NCI-H1436 treated with DMSO at 0.1 percent for 48 hours (cell line): ENCODE measurements around the gene OCA2.
A peak's percentile ranks its signal among the peaks of the same experiment; 100 is the strongest.
"Not testable (repeated sequence)": the region's sequence is repeated elsewhere in the genome, so short reads cannot be mapped to it uniquely, and the experiment has no call there.

Source experiments
- DNase-seq: peaks from one replicate; lab custom pipeline; 2025; lab: John Stamatoyannopoulos, UW

Gene OCA2

DNA sequence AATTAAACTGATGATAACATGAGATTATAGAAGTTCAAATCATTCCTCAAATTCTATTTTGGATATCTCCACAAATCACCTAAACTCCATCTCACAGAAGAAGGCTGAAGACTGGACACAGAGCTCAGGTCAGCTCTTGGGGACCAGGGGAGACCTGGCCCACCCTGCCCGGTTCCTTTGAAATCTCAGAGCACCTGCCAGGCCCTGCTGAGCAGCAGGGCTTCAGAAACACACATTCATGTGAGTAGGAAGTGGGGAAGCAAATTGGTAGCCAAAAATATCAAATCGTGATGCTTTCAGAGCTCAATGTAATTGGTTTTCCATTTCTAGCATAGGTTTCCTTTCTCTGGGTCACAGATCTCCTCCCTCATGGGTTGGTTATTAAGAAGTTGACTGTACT, 76.2 kb downstream of the OCA2 start:
- DNase-seq: no peak

DNA sequence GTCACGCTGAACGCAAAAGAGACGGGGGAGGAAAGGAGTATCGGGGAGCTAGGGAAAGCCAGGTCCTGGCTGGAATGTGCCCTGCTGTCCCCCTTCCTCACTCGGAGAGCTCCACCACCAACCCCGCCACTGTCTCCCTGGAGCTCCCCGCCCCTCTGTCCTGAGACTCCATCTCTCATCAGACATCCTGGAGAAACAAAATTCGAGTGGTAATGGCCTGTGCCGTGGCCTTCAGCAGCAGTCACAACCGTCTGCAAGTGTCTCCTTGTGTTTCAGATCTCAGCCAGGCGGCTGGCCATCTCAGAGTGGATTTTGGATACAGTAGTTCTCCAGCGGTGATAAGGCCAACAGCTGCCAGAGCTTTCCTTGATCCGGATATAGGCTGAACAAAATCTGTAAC, 76.9 kb downstream of the OCA2 start:
- no peak for DNase-seq

DNA sequence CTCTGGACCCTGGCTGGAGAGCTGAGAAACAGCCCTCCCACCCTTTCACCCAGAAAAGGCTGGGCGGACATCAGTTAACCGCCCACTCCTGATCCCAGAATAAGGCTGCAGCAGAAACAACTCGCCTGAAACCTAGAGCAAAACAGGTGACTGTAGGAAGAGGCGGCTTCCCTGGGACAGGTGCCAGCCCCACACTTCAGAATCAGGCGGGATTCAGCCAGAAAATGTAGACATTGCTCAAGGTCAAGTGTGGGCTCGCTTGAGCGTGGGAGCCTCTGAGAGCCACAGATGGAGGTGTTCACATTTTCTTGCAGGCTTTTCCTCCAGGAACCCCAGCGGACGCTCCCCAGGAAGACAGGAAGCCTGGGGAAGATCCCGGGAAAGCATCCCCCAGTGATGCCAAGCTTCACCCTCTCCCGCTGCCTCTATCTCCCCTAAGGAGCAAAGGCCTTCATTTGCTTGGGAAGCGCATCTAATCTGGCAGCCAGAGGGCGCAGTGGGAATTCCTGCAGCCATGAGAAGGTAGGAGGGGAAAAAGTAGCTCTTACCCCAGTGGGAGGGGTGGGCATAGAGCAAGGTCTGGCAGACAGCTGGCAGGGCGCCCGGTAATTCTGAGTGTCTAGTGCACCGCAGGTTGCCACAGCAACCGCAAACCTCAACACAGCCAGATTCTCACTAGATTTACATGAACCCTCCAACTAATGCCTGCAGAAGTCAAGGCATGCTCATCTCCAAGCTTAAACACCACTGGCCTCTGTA, 77.7 kb downstream of the OCA2 start:
- peak; percentile 4 for DNase-seq

DNA sequence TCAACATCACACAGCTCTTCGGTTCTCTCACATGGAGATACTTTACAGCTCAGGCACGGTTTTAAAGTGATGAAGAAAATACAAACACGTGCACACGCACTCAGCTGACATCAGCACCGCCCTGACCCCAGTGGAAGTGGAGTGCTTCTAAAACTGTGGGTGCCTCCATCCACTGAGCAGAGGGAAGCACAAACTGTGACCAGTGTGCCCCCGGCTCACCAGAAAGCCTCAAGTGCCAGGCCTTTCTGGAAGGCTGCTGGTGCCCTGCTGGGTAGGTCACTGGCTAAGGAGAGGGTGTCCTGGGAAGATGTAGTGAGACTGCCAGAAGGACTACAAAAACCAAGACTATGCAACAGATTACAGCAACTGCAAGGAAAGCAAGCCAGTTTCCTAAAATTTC, 78.5 kb downstream of the OCA2 start:
- DNase-seq: no peak

DNA sequence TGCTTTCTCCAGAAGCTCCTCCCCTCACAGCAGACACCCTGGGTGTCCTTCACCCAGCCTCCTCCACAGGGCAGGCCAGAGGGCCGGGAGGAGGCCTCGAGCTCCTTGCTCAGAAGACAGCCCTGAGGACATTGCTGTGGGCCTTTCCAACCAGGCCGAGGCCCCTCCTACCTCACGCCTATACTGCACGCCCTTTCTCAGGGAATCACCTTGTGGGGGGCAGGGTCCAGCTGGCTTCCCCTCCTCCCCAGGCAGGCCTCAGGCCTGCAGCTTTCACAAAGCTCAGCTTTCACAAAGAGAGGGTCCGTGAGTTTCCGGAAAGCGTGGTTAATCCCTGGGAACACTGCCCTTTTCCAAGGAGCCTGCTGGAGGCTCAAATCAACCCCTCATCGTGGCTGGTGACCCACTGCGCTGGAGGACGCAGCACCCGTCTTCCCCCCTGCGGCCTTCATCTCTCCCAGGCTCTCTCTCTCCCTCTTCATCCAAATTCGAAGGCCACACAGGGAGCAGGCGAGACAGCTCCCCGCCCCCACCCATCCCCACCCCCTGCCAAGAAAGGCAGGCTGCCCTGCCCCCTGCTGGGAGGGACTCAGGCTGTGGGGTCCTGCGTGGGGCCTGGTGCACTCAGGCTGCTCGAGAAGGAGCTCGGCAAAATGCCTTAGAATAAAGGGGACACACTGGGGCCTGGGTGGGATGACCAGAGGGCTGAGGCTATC, 79.4 kb downstream of the OCA2 start:
- no peak for DNase-seq

DNA sequence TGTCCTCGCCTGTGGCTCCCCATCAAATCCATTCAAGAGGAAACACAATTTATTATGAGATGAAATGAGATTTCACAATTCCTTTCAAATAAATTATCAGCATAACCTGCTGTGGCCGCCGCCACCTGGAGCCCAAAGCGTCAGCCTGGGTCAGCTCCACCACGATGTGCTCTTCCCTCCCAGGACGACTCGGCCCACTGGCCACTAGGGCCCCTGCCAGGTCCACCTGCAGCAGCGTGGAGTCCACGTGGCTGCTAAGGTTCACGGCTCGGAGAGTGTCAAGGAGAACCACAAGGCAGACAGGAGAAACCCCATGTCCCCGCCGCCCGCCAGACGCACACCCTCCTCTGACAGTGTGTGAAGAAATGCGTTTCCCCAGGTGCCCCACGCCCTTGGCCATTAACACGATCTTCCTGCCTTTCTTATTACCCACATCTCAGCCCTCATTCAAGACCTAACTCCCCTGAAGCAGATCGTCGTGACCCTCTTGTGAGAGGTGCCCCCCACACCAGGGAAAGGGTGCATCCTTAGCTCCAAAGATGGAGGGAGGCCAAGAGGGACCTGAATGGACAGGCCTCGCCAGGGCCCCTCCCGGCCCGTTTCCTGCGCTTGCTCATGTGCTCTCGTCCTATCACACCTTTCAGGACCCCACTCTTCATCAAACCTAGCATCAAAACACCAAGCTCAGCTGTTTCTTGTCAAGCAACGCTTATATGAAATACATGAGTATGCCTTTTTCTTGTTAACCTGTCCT, 80.6 kb downstream of the OCA2 start:
- DNase-seq: no peak

DNA sequence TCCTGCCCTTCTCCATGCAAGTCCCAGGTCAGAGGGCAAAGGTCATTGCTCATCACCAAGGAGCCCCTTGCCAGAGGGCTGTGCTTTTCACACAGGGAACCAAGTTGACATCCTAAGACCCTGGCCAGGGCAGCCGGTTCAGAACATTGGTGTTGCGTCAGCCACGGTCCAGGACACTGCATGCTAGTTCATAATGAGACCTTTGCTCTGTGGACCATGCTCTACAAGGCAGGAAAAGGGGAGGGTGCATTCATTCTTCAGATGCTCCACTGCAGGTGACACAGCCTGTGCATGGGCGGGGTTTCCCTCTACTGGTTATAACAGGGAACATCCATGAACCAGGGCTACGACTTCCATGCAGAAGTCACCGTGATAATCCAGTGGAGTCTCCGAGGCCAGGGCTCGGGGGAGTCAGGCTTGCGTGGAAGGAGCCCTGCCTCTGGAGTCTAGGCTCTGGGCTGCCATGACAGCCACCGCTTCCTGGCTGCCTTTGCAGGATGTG, 81.6 kb downstream of the OCA2 start:
- no peak for DNase-seq

DNA sequence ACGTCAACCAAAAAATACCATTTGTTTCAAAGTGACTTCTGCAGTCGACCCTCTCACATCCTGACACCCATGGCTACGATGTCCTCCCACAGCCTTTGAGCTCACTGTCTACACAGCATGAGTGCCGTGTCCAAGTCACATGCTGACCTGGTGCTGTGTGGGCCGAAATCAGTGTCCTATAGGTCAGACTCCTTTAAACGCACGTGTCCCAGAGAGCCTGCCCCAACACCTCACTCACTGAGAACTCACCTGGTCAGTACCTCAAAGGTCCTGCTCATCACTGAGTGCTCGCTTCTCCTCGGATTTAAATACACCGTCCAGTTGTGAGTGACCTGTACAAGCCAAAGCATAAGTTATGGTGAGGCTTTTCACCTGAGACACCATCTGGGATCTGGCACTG, 83.3 kb downstream of the OCA2 start:
- DNase-seq: no peak

DNA sequence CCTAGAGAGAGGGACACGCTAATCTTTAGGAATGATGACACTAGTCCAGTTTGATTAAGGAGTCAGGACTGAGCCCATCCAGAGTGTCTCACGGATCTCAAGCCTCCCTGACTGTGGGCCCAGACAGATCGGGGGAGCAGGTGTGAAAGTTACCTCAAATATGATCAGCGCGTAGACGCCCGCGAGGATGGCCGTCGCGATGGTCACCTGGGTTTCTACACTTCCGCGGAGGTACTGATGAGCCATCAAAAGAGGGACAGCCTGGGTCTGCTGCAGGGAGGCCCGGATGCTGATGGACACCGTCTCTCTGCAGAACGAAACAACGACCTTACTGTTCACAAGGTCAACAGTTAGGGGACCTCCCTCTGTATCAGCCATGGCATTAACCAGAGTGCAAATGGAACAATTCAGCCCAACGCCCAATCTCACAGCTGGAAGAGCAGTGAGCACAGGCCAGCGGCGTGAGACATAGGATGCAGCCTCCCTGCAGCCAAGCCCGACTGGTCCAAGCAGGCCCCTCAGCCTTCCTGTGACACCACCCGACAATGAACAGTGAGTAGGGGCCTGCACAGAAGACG, 84.4 kb downstream of the OCA2 start:
- no peak for DNase-seq

DNA sequence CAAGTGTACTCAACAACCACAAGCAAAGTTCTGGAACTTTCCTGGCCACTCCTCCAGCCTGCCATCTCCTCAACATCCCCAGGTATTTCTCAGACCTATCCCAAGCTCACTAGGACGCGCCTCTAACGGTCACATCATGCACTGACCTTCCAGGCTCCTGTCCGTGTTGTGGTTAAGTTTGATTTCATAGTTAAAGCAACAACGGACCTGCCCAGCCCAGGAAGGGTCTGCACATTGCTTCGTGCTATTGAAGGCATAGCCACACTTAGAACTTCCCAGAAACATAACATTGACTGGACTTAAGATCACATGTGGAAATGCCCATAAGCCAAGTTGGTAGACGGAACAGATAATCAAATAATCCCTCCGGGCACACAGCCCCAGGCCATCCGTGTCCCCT, 85.1 kb downstream of the OCA2 start:
- DNase-seq: no peak

DNA sequence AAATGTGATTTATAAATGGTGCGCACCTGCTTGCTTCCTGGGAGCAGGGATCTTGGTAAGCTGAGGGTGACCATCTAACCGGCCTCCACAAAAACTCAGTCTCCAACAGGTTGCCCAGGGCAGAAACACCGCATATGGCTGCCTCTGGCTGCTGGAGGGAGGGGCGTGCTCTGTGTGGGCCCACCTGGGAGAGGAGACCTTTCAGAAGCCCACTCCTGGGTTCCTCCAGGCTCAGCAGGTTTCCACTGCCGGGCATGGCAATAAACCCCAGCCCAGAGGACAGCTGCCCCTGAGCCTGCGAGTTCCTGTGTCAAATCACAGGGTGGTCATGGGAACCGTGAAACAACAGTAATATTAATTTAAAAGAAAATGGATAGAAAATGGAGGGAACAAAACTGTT, 85.6 kb downstream of the OCA2 start:
- DNase-seq: no peak

DNA sequence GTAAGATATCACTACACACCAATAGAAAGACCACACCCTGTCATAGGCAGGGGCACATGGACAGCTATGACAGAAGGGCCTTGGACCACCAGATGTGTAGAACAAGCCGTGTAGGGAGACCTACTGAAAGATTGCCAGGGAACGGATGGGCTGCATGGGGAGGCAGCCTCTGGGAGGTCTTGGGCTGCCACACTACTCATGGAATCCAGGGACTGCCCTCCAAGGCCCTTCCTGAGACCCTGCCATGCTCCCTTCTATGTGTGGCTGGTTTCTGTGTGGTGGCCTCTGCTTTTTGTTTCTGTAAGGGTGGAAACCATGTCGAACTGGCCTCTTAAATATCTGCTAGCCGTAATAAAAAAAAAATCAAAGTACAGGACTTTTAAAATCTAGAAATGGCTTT, 86.9 kb downstream of the OCA2 start:
- no peak for DNase-seq

DNA sequence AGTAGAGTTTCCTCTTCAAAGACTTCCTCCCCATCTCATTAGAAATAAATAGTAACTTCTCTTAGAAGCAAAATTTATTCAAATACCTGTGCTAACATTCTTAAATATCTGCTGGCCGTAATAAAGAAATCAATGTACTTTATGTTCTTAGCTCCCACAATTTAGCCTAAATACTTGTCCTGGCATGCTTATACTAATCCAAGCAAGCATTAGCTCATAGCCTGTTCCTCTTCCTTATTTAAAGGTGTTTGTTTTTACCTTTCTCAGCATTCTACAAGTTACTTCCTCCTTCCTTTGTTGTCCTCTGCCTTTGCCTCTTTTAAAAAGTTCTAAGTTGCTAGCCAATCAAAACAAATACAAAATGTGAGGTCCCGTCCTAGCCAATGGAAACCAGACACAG, 90.9 kb downstream of the OCA2 start:
- not testable (repeated sequence) for DNase-seq

DNA sequence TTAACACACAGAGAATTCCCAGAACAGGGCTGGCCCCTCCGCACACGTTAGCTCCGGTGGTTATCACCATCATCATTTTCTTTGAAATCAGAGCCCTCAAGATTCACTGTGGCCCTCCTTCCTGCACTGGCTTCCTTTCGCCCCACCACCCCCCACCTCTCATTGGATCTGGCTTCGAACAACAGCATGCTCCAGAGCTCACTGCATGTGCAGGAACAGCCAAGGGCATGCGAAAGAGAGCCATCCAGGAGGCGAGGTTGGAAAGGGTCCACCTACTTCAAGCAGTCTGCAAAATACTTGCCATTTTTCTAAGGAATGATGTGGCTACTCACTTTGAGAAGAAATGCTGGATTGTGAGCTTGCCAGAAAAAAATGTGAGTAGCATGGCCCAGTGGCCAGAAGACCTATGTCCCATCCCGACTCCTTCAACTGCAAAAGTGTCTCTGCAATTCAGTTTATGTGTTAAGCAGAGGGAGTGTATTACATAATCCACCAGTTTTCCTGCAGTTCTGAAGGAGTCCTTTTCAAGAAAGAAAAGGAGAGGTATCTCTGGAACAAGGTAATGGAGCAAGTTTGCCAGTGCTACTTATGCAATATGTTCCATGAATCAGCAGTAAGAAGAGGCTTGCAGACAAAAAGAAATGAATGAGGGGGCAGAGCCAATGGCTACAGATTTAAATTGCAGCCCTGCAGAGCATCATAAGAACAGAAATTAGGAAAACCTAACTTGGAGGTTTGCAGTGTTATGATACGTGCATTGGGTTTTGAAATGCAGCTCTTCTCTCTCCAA, 92.8 kb downstream of the OCA2 start:
- DNase-seq: no peak

DNA sequence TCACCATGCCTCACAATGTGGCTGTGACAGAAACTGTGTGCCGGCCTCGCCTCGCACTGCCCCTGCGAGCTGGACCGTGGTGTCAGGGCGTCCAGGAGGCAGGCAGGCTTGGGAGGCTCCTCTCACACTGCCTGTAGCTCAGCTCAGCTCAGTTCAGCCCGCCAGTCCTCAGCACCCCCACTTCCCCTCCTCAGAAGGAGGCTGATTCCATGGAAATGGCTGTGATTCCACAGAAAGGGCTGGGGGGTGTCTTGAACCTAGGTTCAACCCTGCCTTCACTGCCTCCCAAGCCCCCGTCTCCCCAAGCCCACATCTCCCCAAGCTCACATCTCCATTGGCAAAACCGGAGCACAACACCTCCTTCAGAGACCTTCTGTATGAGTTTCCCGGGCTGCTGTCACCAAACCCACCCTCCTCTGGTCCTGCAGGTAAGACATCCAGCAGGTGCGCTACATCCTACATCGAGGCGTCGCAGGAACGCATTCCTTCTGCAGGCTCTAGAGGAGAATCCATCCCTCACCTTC, 94.0 kb downstream of the OCA2 start:
- DNase-seq: no peak

DNA sequence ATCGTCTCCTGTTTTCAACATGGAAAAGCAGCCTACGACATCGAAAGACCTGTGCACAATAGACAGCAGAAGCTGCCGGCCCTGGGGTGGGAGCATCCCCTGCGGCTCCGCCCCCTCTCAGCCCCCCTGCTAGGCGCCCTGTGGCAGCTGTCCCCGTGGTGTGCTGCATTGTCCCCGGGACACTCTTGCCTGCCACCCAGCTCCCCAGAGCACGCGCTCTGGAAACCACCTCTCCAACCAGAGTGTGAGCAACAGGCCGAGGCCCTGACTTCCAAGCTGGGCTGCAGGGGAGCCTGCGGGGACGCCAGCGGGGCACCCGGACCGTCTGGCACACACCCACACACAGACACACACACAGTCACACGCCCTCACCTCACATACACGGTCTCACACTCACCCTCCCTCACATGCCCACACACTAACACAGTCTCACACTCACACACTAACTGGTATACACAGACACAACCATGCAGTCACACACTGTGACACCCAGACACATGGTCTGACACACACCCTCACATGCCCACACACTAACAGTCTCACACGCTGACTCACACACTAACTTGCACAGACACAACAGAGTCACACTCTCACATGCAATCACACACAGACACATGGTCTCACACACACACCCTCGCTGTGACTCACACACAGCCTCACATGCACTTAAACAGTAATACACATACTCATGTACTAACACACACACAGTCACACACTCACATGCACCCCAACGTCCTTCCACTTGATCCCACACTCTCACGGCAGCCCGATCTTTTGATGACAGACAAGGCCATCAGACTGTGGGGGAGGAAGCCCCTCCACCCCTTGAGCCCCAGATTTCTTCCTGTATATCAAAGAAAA, 94.7 kb downstream of the OCA2 start:
- DNase-seq: no peak

DNA sequence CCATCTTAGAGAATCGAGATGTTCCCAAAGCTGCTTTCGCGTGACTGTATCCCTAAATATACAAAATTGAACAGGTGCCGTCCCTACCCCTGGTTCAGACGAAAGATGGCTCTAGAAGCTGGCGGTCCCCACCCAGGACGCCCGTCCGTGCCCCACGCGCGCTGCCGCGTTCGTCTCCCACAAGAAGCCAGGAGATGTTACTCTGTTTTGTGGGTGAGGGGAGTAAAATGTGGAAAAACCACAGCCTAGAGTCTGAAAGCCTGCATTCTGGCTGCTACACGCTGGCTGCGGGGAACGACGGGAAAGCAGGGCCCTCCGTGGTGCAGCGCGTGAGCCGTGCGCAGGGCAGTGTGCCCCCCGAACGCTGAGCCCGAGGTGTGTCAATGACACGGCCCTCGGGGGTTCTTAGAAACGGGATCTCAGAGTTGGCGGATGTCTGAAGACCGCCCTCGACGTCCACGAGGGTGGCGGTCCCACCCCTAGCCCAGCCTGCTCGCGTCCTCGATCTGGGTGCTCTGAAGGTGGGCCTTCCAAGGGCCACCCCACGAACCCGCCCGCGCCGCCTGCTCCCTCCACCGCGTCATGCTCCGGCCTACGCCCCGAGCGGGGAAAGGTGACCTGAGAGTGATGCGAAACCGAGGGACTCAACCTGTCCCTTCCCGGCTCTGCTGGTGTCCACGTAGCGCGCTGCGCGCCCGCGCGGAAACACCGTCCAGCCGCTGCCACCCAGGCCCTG, 95.6 kb downstream of the OCA2 start:
- DNase-seq: no peak

DNA sequence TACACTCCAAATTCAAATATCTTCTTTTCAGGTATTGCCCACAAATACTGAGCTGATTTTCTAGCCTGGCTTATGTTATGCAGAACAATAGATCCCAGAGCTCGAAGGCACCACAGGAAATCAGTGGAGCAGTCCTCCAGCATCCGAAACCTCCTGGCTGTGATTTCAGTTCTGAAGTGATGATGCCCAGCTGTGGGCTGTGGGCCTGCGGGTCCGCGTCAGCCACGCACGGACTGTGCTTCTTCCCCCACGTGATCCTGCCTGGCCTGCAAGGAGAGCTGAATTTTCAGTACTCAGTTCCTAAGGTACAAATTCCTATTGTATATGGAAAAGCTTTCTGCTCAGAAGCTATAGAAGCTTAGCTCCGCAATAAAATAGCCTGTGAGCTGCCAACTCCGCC, 96.2 kb downstream of the OCA2 start:
- no peak for DNase-seq

DNA sequence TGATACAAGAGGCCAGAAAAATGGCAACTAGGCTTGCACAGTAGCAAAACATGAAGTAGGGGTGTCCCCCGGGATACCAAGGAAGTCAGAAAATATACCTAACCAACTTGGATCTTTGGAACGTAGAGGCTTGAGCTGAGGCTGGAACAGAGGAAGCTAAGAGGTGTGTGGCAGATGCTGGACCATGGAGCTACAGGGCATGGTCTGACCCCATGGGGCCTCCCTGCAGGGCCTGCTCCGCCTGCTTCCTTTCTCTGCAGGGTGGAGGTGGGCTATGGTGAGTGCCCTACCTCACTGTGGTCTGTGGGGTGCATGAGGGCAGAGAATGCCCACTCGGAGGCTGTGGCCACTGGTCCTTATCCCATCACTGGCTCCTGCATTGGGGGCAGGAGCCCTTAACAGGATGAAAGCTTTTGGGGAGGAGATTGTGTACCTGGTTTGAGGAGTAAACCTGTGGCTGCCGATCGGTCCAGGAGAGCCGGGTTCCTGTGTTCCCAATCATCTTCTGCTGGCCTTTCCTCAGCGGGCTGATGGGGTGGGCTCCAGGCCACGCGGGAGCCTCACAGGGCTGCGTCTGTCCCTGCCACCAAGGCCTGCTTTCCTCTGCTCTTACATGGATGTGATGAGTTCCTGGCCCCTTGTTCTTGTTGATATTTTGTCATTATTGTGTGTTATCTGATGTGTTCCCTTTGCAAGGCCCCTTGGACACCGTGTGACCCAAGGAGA, 96.8 kb downstream of the OCA2 start:
- DNase-seq: no peak
